Mesodermal cell (in vitro differentiated cells): ENCODE measurements around the gene LDLRAD4.

Experiments used
- H3K27ac ChIP-seq: 2 replicates; pipeline ENCODE4 v1.7.0; 2013; ENCODE audit warnings: mild to moderate bottlenecking, low read depth, low read length, moderate library complexity; ENCODE audit not compliant: severe bottlenecking
- H3K36me3 ChIP-seq: 2 replicates; pipeline ENCODE4 v1.7.1; 2013; ENCODE audit warnings: mild to moderate bottlenecking, low read length, moderate library complexity; ENCODE audit not compliant: control insufficient read depth, insufficient read depth
- H3K4me1 ChIP-seq: one replicate; pipeline ENCODE4 v1.7.1; 2013; ENCODE audit warnings: mild to moderate bottlenecking, low read length; ENCODE audit not compliant: insufficient read depth, control insufficient read depth, poor library complexity, severe bottlenecking
- H3K4me3 ChIP-seq: 2 replicates; pipeline ENCODE4 v1.7.0; 2013; ENCODE audit warnings: low read length, control low read depth, mild to moderate bottlenecking; ENCODE audit not compliant: insufficient read depth, poor library complexity, severe bottlenecking; ENCODE audit errors: extremely low read depth
- H3K9me3 ChIP-seq: 2 replicates; pipeline ENCODE4 v1.7.1; 2013; ENCODE audit warnings: mild to moderate bottlenecking, low read length, moderate library complexity; ENCODE audit not compliant: control insufficient read depth
- WGBS, 2 experiments: methylation state at CpG; one replicate each; pipeline ENCODE4 v1.1.5; 2013; ENCODE audit warnings: missing lambda C conversion rate in 2 of 2; ENCODE audit not compliant: insufficient coverage in 2 of 2; 5-methylcytosine and 5-hydroxymethylcytosine counted together

The LDLRAD4 gene

DNA sequence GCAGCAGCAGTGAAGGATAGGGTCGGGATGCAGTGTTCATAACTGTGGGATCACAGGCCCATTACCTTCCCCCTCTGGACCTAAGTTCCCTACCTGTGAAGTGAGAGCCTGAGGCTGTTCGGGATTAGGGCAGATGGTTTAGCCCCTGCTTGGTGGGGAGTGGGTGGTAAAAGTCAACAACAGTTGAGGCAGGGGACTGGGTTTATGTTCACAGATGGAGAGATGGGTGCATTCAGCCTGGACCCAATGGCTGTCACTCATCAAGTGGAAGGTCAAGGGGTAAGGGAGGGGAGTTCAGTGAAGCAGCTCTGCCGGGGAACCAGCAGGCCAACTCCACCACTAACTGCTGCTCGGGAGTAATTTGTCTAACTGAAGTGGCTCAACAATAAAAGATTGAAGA lies 327.4 kb downstream of the LDLRAD4 start:
- H3K4me3 ChIP-seq: no peak overlapping the region
- WGBS, 2 experiments: 75 to 80% methylated on average over 1 of the region's 4 CpGs
- no peak overlapping the region for H3K27ac ChIP-seq
- no peaks in the 10 kb centered on the region for H3K36me3 ChIP-seq
- H3K4me1 ChIP-seq: peaks cover 5% of the 10 kb centered on the region
- no peaks in the 10 kb centered on the region for H3K9me3 ChIP-seq

- Histone ChIP-seq H3K4me3 (no peak overlapping the region), H3K36me3 (no peaks in the 10 kb centered on the region), H3K27ac (no peak overlapping the region), H3K4me1 (peaks cover 5% of the 10 kb centered on the region), H3K9me3 (no peaks in the 10 kb centered on the region)
- WGBS, 2 experiments: 84 to 96% methylated on average over 5 to 7 of the region's 8 CpGs
Measured at GRCh38 chr18:13546638-13547037, 328.1 kb downstream of the LDLRAD4 start.

DNA sequence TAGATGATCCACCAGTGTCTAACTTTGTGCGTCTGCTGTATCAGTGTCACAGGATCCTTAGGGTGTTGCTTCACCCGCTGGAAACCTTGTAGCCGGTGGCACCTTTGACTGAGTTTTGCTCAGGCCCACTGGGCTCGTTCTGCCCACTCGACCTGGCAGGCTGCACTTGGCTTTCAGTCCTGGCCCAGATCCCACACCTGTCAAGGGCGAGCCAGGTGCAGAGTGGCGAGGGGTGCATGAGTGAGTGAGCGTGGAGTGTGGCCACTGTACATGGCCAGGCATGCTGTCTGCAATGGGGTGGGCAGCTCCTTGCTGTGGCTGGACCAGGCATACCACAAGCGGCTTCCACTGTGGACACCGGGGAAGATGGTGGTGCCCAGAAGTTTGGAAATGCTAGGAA lies 328.8 kb downstream of the LDLRAD4 start:
- no peaks in the 10 kb centered on the region for H3K9me3 ChIP-seq
- no peak overlapping the region for H3K27ac ChIP-seq
- WGBS, 2 experiments: 77 to 84% methylated on average over 10 of the region's 10 CpGs
- no peak overlapping the region for H3K4me3 ChIP-seq
- H3K4me1 ChIP-seq: peaks cover 3% of the 10 kb centered on the region
- H3K36me3 ChIP-seq: no peaks in the 10 kb centered on the region

DNA sequence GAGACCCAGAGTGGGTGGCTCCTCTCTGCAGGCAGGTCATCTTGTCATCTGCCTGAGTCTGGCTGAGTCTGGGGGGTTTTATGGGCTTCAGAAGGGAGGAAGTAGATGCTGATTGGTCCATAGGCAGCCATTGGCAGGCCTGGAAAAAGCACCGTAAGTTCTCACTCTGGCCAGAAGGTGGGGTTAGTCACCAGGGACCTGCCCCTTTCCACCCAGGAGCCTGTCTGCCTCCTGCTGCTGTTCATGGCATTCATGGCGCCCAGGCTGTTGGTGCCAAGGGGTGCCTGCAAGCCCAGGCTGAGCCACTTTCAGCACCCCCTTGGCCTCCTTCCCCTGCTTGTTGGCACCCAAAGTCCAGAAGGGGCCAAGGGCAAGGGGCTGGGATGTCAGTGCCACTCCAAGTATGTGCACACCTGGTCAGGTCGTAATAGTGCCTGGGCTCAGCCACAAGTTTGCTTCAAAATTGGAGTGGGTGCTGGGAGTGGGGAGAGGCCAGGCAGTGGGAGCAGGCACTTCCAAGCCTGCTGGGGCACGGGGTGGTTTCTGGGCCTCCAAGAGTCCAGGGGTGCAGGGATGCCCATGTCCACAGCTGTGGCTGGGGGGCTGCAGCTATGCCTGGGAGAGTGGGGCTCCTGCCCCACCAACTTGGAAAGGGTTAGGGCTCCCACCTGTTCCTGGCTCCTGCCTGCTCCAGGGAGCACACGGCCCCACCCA lies 329.7 kb downstream of the LDLRAD4 start:
- H3K36me3 ChIP-seq: no peaks in the 10 kb centered on the region
- H3K4me3 ChIP-seq: no peak overlapping the region
- no peaks in the 10 kb centered on the region for H3K9me3 ChIP-seq
- WGBS, 2 experiments: 96 to 100% methylated on average over 3 to 4 of the region's 5 CpGs
- no peaks in the 10 kb centered on the region for H3K4me1 ChIP-seq
- no peak overlapping the region for H3K27ac ChIP-seq

DNA sequence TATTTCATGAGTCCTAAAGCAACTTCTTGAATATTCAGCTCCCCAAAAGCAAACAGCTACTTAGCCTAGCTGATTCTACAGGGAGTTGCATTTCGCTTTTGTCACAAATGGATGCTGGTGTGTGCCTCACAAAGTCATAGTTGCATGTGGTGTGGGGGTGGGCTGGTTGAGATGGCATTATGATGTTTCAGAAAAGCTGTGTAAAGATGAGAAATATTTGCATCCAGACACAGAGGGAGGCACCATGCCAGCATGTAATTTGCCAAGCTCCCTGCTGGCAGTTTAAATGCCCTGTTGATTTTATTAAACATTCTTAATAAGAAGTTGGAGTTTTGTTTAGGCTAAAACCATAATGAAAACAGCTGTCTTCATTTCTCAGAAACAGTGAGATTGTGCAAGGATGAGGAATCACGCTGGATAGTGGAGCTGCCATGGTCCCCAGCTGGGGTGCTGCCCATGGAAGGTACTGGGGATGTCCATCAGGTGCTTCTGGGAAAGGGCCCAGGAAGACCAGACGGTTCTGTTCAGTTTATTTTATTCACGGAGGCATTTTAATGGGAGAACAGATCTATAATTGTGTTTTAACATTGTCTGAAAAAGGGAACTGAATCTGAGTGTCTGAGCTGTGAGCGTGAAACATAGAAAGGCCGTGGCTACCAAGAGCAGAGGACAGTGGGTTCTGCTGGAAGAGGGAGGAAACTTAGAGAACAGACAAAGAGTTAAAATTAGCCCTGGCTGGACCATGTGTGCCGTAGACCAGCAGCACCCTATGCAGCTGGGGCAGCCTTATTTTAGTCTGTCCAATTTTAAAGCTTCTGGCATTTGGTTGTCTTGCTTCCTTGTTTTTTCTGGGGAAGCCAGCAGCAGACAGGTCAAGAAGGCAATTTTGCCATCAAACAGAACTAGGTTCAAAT lies 330.7 kb downstream of the LDLRAD4 start:
- Histone ChIP-seq H3K4me3 (no peak overlapping the region), H3K4me1 (no peaks in the 10 kb centered on the region), H3K36me3 (no peaks in the 10 kb centered on the region), H3K27ac (no peak overlapping the region), H3K9me3 (no peaks in the 10 kb centered on the region)
- 86 to 96% methylated on average over 7 of the region's 7 CpGs for WGBS, 2 experiments

GRCh38 chr18:13549880-13550232 lies 331.3 kb downstream of the LDLRAD4 start:
- no peaks in the 10 kb centered on the region for H3K9me3 ChIP-seq
- H3K36me3 ChIP-seq: no peaks in the 10 kb centered on the region
- no peak overlapping the region for H3K27ac ChIP-seq
- no peaks in the 10 kb centered on the region for H3K4me1 ChIP-seq
- no peak overlapping the region for H3K4me3 ChIP-seq
- WGBS, 2 experiments: 87% methylated on average over 3 of the region's 5 CpGs; no CpG with 5 or more reads in 1 of the 2 experiments

GRCh38 chr18:13550418-13551304 lies 332.1 kb downstream of the LDLRAD4 start:
- Histone ChIP-seq H3K9me3 (no peaks in the 10 kb centered on the region), H3K4me1 (no peaks in the 10 kb centered on the region), H3K36me3 (no peaks in the 10 kb centered on the region), H3K4me3 (no peak overlapping the region), H3K27ac (no peak overlapping the region)
- 90 to 92% methylated on average over 27 to 28 of the region's 28 CpGs for WGBS, 2 experiments

DNA sequence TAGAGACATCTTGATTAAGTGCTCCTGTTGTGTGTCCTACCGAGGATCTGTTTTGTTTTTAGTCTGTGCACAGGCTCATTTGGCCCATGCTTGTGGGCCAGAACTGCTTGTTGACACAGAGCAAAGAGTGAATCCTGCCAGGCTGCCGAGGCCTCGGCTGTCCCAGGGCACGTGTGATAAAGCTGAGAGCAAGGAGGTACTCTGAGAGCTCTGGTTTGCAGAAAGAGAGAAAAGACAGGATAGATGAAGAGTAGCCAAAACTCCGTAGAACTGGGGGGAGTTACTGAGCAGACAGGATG lies 332.7 kb downstream of the LDLRAD4 start:
- Histone ChIP-seq H3K4me1 (no peaks in the 10 kb centered on the region), H3K9me3 (no peaks in the 10 kb centered on the region)
- WGBS, 2 experiments: 81 to 92% methylated on average over 5 of the region's 5 CpGs

GRCh38 chr18:13551841-13552733 lies 333.5 kb downstream of the LDLRAD4 start:
- no peaks in the 10 kb centered on the region for H3K4me1 ChIP-seq
- H3K4me3 ChIP-seq: no peak overlapping the region
- no peaks in the 10 kb centered on the region for H3K9me3 ChIP-seq
- WGBS, 2 experiments: 81% methylated on average over 9 to 12 of the region's 13 CpGs
- H3K36me3 ChIP-seq: no peaks in the 10 kb centered on the region
- H3K27ac ChIP-seq: no peak overlapping the region

More for the DNA sequence above, 332.7 kb downstream of the LDLRAD4 start:
- Histone ChIP-seq H3K36me3 (no peaks in the 10 kb centered on the region), H3K27ac (no peak overlapping the region), H3K4me3 (no peak overlapping the region)

- Histone ChIP-seq H3K9me3 (no peaks in the 10 kb centered on the region), H3K27ac (no peak overlapping the region), H3K4me3 (no peak overlapping the region), H3K4me1 (no peaks in the 10 kb centered on the region), H3K36me3 (no peaks in the 10 kb centered on the region)
- 96 to 97% methylated on average over 7 to 8 of the region's 9 CpGs for WGBS, 2 experiments
Measured at GRCh38 chr18:13553449-13553848, 334.9 kb downstream of the LDLRAD4 start.
